Glomerular endothelial cell (primary cell): ENCODE data around the gene BEGAIN. TPM values are rescaled to one million over a fixed set of nuclear protein-coding genes. Genes with fewer than 3 reads are reported as not detected.

Source experiments
- DNase-seq: peaks from one replicate; pipeline ENCODE4 v3.0.0-alpha.2; 2011; ENCODE audit warnings: low read depth, low spot score; ENCODE audit errors: extremely low read depth
- total RNA-seq: library from RNA; depleted of rRNA; stranded (reverse); fragments of >200 nt; gene quantifications from 2 replicates; pipeline ENCODE4 v1.2.3, GENCODE V29; 2015

Gene BEGAIN
- total RNA-seq, 1 donor from 2014 or later, result not detected

GRCh38 chr14:100553471-100553870, 33.7 kb downstream of the BEGAIN start:
- DNase-seq, result no peak

- no peak for DNase-seq
Measured at GRCh38 chr14:100552524-100553125, 34.6 kb downstream of the BEGAIN start.

- DNase-seq, result no peak
Measured at GRCh38 chr14:100551056-100551455, 36.2 kb downstream of the BEGAIN start.

DNA sequence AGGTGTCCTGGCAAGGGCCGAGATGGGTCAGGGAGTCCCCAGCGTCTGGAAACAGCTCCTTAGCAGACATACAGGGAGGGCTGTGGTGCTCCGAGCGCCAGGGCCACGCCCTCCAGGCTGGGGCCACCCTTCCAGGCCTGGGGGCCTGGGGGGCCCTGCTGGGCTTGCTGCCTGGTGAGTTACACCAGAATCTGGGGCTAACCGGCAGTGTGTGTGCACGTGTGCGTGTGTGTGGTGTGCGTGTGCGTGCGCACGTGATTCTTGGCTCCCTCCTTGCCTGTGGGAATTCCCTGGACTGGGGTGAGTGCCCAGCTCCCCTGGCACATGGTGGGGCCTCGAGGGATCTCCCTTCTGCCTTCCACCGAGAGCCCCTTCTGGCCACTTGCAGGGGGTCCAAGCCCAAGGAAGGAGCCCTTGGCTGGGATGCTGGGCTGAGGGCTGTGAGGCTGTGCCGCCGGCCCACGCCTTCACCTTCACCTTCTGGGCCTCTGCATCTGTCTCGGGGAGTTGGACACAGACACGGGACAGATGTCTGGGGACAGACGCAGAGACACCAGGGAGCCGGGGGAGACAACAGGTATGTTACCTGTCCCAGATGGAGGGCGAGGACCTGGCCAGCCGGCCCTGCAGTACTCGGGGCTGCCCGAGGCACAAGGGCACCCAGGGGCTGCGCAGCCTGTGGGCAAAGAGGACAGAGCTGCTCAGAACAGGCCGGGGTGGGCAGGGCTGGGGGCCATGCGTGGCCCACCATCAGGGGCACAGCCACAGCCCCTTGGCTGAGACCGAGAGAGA, 37.2 kb downstream of the BEGAIN start:
- DNase-seq, result no peak

- DNase-seq, result no peak
Measured at GRCh38 chr14:100548939-100549338, 38.3 kb downstream of the BEGAIN start.

GRCh38 chr14:100548295-100548655, 38.9 kb downstream of the BEGAIN start:
- DNase-seq, result no peak

DNA sequence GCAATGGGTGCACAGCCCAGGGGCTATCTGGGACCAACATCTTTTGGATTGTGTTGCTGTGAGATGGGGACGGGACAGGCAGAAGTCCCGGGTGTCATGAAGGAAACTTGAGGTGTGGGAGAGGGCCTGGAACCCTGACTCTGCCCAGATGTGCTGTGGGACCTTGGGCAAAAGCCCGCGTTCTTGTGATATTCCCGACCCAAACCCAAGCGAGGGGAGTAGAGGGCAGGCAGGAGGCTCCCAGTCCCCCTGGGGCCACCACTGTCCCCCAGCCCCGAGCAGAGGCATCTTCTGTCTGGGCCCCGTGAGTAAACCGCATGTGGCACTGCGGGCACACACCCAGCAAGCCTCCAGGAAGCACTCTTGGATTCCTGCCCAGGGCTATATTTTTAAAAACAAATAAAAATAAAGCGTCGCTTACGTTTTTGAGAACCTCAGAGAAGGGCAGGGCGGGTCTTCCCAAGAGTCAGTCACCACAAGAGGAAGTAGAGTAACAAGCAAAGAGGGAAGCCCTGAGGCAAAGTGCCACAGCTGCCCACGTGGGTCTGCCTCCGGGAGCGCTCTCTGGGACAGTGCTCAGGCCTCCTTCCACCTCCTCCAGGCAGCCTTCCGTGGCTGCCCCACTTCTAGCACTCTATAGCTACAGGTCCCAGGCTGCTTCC, 39.5 kb downstream of the BEGAIN start:
- peak; percentile 48 for DNase-seq

DNA sequence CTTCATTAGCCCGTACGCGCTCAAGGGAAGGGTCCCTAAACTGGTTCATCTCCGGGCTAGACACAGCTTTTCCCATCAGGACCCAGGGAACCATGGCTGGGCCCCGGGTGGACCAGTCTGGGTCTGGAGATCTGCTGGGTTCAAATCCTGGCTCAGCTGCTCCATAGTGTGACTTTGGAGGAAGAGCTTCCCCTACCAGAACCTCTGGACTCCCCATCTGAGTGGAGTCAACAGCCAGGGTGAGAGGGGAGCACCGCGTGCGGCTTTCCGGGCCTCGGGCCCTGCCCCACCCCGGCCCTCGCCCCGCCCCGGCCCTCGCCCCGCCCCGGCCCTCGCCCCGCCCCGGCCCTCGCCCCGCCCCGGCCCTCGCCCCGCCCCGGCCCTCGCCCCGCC, 41.2 kb downstream of the BEGAIN start:
- DNase-seq, result no peak

DNA sequence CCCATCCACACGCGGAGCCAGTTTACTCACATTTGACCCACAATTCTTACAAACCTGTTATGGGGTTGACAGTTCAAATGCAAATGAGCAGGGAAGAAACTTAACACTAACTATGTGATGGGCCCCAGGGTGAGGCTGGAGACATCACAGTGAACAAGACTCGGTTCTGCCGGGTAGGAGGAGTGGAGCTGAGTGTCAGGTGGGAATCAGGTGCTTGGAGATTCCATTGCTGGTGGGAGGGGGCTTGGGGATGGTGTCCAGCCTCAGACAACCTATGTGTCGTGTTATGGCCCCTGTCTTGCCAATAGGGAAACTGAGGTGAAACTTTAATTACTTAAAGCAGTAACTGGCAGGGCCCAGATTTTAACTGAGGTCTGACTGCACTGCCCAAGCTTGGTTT, 41.9 kb downstream of the BEGAIN start:
- DNase-seq, result no peak

DNA sequence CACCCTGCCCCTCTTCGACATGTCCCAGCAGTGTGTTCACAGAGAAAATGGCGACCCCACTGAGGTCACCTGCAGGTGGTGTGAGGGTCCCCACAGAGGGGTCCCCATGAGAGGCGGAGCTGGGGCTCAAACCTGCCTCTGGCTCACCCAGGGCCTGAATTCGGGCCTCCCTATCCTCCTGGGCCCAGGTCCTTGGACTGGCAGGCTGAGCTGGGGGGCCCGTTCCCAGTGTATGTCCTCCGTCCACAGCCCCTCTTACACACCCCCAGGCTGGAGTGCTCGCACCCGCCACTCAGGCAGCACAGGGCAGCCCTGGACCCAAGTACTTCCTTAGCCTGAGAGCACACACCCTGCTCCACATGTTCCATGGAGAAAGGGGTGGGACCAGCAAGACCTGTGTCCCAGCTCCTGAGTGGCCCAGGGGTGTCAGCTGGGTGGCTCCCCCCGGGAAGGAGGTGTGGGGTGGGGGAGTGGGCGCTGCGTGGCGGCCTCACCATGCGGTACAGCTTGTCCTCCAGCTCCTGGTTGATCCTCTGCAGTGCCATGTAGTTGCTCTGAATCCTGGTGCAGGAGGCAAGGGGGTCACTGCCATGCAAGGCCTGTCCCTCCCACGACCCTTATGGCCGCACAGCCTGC, 42.6 kb downstream of the BEGAIN start:
- no peak for DNase-seq

- no peak for DNase-seq
Measured at GRCh38 chr14:100543471-100544455, 43.5 kb downstream of the BEGAIN start.

GRCh38 chr14:100542619-100543205, 44.5 kb downstream of the BEGAIN start:
- DNase-seq, result no peak

- DNase-seq, result no peak
Measured at GRCh38 chr14:100541621-100542560, 45.3 kb downstream of the BEGAIN start.

DNA sequence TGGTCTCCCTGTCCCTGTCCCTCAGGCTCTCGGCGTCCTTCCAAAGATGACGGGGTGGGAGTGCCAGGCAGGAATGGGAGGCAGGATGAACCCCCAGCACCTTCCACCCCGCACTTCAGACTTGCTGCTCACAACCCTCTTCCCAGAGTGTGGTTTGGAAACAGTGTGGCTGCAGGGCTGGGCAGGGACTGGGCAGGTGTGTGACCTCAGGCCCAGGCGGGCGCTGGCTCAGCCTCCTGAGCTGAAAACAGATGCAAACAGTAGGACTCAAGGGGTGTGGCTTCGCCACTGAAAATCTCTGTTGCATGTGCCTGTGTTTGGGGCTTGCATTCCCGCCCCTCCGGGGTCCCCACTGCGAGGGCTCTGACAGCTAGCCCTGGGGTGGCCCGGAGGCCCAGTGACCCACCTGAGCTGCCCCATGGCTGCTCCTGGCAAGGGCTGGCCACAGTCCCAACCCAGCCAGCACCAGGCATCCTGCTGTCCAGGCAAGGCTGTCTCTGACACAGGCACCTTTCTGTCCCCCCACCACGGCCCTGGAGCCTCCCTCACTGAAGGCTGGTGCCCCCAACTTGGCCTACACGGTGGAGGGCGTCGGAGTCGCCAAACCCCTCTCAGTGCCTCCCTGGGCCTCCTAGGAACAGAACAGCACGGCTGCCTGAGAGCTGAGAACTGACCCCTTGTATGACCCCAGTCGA, 46.1 kb downstream of the BEGAIN start:
- no peak for DNase-seq

DNA sequence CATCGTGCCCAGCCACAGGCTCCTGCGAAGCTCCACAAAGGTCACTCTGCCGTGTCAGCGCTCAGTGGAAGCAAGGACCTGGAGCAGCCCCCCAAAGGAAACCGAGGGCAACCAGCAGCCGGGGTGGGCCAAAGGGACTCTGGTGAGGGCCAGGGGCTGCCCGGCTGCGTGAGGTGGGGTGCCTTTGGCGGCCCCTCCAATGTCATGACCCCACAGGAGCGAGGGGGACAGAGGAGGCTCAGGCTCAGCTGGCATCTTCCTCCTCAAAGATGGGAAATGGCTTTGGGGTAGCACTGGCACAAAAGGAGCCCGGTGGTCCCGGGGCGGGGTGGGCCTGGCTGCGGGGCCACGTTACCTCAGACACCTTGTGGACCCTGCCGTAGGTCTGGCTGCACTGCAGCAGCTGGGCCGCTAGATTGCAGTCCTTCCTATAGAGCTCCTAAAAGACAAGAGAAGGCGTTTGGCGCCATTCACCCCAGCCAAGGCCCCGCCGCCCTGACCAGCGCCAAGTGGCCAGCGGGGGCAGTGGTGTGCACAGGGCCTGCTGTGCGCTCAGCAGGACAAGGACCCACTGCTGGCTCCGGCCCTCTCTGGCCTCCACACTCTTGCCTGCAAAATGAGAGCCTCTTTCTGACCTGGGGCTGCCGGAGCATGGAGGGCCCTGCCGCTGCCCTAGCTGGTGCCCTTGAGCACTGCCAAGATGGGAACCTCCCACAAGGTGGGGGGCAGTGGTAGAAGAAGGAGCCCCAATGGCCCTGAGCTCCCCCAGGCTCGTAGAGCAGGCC, 46.9 kb downstream of the BEGAIN start:
- no peak for DNase-seq

DNA sequence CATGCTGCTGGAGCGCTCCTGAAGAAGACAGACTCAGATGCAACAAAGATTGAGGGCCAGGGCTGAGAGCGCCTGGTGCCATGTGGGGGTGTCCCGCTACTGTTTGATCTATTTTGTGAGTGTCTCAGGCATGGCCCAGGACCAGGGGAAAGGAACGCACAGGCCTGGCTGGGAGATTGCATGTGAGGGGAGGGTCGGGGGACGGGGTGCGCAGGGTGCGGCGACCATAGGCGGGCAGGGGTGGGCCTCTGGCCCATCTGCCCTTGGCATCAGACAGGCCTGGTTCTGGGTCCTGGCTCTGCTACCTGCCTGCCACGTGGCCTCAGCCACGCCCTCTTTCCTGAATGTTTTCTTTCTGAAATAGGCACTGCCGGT, 47.5 kb downstream of the BEGAIN start:
- DNase-seq, result no peak

- no peak for DNase-seq
Measured at GRCh38 chr14:100539003-100539660, 48.1 kb downstream of the BEGAIN start.
